ENCODE measurements around the gene PXDN.
"Not testable (repeated sequence)": the region's sequence is repeated elsewhere in the genome, so short reads cannot be mapped to it uniquely, and the experiment has no call there.

Gene PXDN

DNA sequence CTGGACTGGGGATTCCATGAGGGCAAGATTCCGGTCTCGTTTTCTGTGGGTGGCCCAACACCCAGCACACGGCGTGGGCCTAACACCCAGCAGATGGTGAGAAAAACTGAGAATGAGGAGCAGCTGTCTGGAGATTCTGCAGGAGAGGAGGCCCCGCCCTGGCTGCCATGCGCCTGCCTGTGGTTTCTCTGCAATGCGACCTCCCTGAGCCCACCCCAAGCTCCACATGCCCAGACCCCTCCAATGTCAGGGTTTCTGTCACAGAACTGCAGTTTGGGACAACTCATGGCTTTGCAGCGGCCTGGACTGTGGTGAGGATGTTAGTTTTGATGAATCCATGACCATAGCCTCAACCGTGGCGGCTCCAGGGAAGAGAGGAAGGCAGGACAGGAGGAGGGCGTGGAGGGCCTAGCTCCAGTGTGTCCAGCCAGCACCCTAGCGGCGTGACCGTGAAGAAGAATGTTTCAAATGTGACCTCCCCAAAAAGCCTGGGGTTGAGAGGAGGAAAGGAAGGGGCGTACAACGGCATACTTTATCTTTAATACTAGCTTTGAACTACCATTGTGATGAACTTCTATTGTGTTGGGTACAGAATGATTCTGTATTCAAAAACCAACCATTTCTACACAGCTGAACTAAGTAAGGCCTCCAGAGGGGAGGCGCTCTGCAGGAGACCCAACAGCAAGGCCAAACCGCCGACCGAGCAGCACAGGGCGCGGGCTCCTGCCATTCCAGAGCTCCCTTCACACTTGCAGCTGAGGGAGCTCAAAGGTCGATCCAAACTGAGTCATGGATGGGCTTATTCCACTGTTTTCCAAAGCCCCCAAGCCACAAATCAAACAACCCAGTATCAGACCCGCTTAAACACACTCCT, 3.4 kb downstream of the PXDN start:
- no peak for DNase-seq (ENCODE audit: low read depth, low spot score)

DNA sequence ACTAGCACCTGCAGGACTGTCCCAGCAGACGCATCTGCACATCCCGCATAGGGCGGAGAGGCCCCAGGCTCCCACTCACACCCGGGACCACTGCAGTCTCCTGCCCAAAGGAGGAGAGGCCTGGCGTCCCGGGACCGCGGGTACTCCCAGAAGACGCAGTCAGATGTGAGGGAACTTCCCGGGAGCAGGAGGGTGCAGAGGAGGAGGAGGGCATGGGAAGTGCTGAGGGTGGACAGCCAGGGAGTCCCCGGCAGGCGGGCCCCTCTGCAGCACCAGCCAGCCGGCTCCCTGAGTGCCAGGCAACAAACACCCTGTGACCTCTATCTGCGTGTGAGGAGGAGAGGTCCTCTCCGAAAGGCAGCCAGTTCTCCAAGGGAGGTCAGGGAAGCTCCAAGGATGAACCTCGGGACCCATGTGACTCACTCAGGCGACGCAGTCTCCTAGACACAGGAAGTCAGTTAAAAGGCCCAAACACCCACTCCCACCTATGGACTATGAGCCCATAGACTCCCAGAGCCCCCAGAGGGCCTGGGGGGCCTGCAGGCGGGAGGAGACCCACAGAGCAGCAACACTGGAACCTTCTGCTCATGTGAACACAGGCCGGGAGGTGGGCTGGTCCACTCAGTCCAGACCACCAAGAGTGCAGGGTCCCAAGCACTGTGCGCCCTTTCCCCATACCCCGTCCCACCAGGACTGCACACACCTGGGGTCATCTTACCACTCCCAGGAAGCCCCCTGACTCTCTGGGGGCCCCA, 4.2 kb downstream of the PXDN start:
- DNase-seq (ENCODE audit: low read depth, low spot score): no peak

DNA sequence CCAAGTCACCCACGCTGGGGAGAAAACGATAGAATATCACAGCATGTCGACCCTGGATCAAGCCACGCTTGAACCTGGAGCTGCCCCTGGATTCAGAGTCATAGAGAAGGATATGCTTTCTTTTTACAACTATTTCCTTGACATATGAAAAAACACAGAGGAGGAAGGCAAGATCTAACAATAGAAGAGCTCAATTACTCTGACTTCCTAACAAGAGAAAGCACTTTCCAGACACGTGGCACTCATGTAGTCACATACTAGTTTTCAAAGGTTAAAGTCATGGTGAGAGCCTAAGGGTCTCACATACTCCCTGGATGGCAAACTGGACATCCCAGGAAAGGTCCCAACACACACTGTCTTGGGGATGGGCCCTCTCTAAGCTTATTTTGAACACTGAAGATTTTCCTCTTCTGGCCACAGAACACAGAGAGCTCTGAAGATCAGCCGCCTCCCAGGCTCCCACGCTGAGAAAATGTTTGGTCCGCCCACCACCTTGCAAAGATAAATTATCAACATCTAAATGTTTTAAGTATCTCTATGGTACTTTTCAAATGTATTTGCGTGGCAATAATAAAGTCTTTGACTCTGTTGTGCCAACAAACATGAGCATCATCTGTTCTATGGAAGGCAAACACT, 4.9 kb downstream of the PXDN start:
- DNase-seq (ENCODE audit: low read depth, low spot score): no peak

DNA sequence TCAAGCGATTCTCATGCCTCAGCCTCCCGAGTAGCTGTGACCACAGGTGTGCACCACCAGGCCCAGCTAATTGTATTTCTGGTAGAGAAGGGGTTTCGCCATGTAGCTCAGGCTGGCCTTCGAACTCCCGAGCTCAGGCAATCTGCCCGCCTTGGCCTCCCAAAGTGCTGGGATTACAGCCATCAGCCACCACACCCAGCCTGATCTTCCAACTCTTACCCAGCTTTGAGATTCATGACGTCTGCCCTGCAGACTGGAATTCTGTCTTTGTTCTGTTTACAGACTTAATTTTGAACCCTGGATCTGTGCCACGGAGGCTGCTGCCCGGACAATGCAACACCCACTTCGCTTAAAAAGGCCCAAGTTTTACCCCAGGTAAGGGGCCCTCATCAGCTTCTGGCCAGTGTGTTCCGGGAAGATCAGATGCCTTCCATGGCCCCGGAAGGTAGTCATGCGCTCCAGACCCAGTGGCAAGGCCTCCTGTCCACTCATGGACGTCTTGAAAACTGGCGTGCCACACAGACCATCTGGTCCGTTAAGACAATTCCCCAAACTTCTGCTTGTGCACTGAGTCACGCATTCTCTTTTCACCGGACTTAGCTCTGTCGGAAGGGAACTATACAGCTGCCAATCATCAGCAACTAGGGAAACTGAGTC, 5.5 kb downstream of the PXDN start:
- DNase-seq (ENCODE audit: low read depth, low spot score): no peak

DNA sequence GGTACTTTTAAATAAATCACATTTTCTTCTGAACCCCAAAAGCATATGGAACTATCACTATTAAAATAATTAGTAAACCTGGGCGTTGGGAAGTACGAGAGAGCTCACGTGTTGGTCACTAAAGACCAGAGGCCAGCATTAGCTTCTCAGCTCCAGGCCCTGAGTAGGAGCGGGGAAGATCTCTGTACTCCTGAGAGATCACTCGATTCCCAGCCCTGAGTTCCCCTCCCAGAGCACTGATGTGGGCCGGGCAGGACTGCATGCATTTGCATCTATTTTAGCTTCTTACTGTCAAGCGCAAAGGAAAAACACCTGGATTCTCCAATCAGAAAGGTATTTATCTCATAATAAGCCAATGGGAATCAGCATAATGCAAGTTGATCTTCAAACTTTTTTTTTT, 6.2 kb downstream of the PXDN start:
- no peak for DNase-seq (ENCODE audit: low read depth, low spot score)

DNA sequence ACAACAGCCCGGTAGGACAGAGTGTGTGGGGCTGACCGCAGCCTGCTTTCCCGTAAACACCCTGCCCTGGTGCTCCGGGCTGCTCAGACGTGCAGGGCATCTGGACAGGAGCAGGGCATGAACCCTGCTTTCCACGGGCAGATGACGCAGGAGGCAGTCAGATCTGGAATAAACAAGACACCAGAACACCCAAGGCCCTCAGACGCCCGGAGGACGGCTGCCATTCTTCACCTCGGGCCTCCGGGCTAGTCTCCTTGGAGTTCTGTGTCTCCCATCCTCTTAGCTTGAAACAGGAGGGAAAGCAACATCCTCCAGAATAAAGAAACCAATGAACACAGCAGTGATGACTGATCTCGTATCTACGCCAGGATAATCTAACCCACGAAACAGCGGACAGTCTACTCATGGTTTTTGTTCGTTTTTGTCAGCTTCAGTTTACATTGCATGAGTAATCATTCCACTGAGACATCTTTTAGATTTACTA, 7.3 kb downstream of the PXDN start:
- DNase-seq (ENCODE audit: low read depth, low spot score): no peak

DNA sequence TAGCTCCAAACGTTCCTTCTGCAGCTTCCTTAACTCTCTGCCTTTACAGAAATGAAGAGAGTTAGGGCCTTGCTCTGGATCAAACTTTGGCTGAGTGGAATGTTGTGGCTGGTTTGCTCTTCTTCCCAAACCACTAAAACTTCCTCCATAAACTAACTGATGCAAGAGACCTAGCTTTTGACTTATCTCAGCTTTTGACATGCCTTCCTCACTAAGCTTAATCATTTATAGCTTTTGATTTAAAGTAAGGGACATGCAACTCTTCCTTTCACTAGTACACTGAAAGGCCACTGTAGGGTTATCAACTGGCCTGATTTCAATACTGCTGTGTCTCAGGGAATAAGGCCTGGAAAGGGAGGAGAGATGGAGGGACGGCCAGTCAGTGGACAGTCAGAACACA, 8.3 kb downstream of the PXDN start:
- no peak for DNase-seq (ENCODE audit: low read depth, low spot score)

DNA sequence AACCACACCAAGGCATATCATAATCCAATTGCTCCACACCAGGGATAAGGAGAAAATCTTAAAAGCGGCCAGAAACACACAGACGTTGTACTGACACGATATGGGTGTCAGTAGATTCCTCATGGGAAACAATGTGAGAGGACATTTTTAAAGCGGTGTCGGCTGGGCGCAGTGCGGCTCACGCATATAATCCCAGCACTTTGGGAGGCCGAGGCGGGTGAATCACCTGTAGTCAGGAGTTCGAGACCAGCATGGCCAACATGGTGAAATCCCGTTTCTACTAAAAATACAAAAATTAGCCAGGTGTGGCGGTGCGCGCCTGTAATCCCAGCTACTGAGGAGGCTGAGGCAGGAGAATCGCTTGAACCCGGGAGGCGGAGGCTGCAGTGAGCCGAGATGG, 11.0 kb downstream of the PXDN start:
- DNase-seq (ENCODE audit: low read depth, low spot score): not testable (repeated sequence)

DNA sequence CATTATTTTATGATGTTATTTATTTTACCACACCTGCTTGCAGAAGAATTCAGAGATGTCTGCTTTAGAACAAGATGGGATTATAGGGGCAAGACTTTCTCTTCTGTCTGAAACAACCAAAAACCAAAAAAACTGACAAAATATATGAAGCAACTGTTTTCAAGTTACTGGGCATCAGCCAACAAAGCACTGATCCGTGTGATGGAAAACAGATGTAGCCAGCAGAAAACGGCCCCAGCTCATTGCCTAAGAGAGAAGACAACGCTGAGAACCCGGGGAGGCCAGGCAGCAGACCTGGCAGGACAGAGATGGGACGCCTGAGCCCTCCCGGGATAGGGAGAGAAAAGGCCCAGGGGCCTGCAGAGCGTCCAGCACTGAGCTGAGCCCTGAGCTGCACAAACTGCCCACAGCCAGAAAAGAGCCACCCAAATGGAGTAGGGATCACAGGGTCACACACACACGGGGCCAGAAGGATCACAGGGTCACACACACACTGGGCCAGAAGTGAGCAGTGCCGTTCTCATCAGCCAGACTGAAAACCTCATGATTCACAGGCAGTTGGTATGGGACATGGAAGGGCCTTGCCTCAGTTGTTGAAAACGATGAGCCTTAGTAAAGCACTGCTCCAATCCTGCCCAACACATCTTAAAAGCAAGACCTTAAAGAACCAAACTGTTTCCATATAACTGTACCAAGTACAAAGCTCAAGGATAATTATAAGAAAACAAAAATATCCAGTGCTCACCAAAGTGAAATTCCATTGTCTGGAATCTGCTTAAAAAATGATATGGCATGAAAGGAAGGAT, 12.1 kb downstream of the PXDN start:
- no peak for DNase-seq (ENCODE audit: low read depth, low spot score)

DNA sequence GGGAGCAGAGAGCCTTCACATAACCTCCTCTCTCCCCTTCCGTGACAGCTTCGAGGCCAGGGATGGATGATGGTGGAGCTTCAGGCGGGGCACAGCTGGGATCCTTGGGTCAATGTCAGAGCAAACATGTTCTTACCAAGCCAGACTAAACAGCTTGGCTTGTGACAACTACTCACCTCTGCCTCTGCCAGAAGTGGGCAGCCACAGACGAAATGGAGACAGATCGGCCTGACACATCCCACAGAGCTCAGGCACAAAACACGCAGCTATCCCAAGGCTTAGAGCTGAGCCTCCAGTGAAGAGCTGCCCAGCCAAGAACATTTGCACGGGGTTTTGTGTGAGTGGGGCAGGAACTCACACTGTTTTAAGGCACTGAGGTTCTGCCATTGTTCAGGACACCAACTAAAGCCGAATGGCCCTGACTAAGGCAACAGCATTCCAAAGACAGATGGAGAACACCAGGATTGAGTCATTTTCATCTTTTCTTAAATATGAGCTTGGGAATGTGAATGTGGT, 12.8 kb downstream of the PXDN start:
- DNase-seq (ENCODE audit: low read depth, low spot score): no peak

DNA sequence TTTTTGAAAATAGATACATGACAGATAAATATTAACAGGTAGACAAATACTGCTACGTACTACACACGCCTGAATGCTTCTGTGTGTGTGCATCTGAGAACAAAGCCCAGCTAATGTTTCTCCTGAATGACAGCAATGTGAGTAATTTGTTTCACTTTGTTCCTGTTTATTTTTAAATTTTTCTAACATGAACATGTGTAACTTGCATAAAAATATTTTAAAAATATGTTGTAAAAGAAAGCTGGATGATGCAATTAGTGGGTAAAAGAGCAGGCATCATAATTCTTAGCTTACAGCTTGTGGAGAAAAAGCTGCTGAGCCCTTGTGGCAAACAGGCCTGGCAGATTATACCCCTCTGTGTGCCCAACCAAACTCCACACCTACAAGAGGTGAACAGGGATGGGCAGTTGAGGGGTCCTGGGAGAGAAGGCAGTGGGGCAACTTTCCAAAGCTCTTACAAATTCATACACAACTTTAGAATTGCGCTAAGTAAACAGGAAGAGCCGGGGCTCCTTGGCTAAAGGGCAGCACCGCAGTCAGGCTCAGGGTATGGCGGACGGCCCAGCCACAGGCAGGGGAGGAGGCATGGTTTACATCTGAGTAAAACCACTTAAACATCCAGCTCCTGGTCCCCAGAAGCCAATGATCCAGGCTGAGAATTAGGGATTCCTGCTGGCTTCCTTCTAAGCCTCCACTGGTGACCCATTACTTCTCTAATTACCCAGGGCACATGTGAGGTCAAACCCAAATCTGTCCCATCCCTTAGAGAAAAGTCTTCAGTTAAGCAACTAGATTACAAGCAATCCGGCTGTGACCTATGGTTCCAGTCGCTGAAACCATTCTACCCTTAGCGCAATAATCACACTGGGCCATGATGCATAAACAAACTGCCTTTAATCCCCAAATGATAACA, 14.0 kb downstream of the PXDN start:
- no peak for DNase-seq (ENCODE audit: low read depth, low spot score)

DNA sequence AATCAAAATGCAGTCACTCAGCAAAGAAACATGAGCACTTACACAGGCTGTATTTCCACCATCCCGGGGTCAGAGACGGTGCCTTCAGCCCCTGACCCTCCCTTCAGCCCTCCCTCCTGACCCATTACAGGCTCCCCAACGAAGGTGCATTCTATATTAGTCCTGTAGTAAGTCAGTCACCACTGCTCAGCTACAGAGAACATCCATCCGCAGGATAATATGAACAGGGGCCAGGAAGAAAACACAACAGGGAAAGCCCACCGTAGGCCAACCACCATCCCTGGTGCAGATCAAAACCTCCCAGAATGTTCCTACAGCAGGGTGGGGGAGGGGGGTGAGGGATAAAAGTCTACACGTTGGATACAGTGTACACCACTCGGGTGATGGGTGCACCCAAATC, 15.1 kb downstream of the PXDN start:
- DNase-seq (ENCODE audit: low read depth, low spot score): no peak

DNA sequence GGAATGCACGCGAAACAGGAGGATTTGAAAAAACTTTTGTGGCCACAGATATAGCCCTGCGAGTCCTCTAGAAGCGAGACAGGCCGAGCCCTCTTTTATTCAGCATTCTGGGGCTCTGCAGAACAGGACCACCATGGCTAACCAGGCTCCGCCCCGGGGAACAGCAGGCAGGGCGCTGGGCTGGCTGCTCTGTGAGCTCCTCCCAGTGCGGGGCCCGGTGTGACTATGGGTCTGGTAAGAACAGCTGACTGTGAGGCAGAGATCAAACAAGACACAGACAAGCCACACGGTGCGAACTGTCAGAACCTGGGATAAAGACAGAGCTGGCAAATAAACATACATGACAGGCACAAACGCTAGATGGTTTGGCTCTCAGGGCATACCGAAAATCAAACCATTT, 15.5 kb downstream of the PXDN start:
- DNase-seq (ENCODE audit: low read depth, low spot score): no peak

DNA sequence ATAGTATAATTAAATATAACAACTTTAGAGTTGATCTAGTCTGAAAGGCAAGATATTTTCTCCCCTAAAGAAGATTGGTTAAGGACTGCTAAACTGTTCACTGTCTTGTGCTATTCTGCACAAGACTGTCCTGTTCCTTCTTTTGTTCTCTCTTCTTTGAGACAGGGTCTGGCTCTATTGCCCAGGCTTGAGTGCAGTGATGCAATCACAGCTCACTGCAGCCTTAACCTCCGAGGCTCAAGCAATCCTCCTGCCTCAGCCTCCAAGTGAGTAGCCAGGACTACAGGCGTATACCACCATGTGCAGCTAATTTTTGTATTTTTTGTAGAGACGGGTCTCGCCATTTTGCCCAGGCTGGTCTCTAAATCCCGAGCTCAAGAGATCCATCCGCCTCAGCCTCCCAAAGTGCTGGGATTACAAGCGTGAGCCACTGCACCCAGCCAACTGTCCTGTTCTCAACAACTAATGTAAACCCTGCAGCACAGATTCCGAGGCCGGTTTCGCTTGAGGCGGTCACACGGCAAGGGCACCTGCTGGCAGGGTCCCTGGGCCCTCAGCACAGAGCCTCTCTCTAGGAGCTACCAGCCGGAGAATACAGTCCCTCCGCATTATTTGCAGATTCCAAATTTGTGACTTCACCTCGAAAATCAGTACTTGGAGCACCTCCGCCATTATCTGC, 16.4 kb downstream of the PXDN start:
- DNase-seq (ENCODE audit: low read depth, low spot score): no peak

DNA sequence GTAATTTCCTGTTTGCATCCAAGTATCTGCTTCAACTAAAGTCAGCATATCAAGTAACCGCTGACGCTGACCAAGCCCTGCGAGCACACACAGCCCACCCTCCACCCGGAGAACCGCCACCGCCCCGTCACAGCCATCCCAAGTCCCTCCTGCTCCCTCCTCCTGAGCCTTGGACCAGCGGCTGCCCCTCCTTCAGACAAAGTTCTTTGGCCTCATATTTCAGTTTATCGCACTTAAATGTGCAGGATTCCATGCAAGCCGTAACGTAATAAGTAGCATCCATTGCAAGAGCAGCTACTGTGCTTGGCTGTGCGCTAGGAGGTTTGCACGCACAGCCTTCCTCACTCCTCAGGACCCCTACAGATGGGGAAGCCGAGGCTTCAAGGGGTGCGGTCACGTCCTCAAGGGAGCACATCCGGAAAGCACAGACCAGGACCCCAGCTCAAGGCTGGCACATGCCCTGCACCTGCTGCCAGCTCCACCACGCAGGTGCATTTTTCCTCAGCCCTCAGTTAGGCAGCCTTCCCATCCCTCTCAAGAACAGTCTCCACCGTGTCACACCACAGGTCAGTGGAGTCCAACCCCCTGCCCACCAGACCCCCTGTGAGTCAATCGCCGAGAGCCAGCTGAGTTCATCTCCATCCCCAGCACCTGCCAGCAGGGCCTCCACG, 17.1 kb downstream of the PXDN start:
- no peak for DNase-seq (ENCODE audit: low read depth, low spot score)

DNA sequence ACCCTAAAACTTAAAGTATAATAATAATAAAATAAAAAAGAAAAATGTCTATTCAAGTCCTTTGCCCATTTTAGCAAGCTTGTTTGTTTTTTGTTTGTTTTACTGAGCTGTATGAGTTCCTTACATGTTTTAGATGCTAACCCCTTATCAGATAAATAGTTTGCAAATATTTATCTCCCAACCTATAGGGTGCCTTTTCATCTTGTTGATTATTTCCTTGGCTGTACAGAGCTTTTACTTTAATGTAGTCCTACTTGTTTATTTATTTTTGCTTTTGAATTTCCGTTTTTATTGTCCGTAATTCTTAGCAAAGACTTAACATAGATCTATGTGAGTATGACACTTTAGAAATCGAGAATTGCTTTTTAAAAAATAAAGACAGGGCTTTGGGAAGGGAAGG, 17.8 kb downstream of the PXDN start:
- no peak for DNase-seq (ENCODE audit: low read depth, low spot score)

DNA sequence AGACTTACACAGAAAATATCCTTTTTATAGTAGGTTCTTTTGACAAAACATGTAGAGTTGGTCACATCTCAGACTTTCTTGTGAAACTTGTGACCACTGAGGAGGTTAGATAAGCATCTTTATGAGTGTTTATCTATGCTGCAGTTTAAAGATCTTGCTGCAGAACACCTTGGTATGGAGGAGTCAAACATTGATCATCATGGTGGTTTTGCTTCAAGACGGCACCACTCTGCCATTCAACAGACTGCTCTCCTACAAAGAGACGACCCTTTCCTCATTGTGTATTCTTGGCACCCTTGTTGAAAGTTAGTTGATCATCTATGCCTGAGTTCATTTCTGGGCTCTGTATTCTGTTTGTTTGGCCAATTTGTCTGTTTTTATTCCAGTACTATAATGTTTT, 20.0 kb downstream of the PXDN start:
- DNase-seq (ENCODE audit: low read depth, low spot score): not testable (repeated sequence)

DNA sequence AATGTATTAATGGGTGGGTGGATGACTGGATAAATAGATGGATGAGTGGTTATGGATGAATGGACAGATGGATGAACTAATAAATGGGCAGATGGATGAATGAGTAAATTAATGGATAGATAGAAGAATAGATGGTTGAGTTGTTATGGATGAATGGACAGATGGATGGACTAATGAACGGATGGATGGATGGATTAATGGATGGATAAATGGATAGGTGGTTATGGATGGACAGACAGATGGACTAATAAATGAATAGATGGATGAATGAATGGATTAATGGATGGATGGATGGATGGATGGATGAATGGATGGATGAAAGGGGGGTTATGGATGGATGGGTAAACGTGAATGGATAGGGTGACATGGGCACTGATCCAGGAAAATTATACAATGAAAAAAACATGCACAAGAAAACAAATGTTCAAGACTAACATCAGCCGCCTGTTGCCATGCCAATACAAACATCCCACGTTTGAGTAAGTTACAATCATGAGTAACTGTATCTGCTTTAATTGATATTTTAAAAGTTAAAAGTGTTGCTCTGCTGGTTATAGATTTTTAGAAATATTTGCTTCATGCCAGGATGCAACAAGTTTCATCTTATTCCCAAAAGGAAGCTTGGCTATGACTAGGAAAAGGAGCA, 20.8 kb downstream of the PXDN start:
- no peak for DNase-seq (ENCODE audit: low read depth, low spot score)

All from smooth muscle cell of the brain vasculature (primary cell).